ENCODE data around the gene ADGRL2. TPM values are rescaled to one million over a fixed set of nuclear protein-coding genes. Genes with fewer than 3 reads are reported as not detected.
A peak's percentile ranks its signal among the peaks of the same experiment; 100 is the strongest.

ADGRL2 gene
- polyA plus RNA-seq, 4 donors: 160 to 193 (median 173) TPM

GRCh38 chr1:81894867-81895266 is 94.1 kb downstream of the ADGRL2 start:
- no peak for DNase-seq (ENCODE audit: low read depth in 4 of 4, low spot score in 3 of 4)

GRCh38 chr1:81899214-81899821 is 98.6 kb downstream of the ADGRL2 start:
- no peak for DNase-seq (ENCODE audit: low read depth in 4 of 4, low spot score in 3 of 4)

GRCh38 chr1:81907575-81907974 is 106.8 kb downstream of the ADGRL2 start:
- DNase-seq (ENCODE audit: low read depth in 4 of 4, low spot score in 3 of 4): no peak

- DNase-seq (ENCODE audit: low read depth in 4 of 4, low spot score in 3 of 4): no peak
Observed at GRCh38 chr1:81912383-81912782, 111.6 kb downstream of the ADGRL2 start.

- no peak for DNase-seq (ENCODE audit: low read depth in 4 of 4, low spot score in 3 of 4)
Observed at GRCh38 chr1:81915937-81916336, 115.2 kb downstream of the ADGRL2 start.

- peak in 1 of 4 donors; percentile 13 for DNase-seq (ENCODE audit: low read depth in 4 of 4, low spot score in 3 of 4)
Observed at GRCh38 chr1:81920245-81920740, 119.6 kb downstream of the ADGRL2 start.

GRCh38 chr1:81920886-81921285 is 120.2 kb downstream of the ADGRL2 start:
- no peak for DNase-seq (ENCODE audit: low read depth in 4 of 4, low spot score in 3 of 4)

GRCh38 chr1:81921344-81921743 is 120.6 kb downstream of the ADGRL2 start:
- no peak for DNase-seq (ENCODE audit: low read depth in 4 of 4, low spot score in 3 of 4)

- no peak for DNase-seq (ENCODE audit: low read depth in 4 of 4, low spot score in 3 of 4)
Observed at GRCh38 chr1:81921851-81922462, 121.2 kb downstream of the ADGRL2 start.

GRCh38 chr1:81922955-81923354 is 122.2 kb downstream of the ADGRL2 start:
- DNase-seq (ENCODE audit: low read depth in 4 of 4, low spot score in 3 of 4): no peak

- DNase-seq (ENCODE audit: low read depth in 4 of 4, low spot score in 3 of 4): no peak
Observed at GRCh38 chr1:81929106-81929505, 128.4 kb downstream of the ADGRL2 start.

- no peak for DNase-seq (ENCODE audit: low read depth in 4 of 4, low spot score in 3 of 4)
Observed at GRCh38 chr1:81936853-81937252, 136.1 kb downstream of the ADGRL2 start.

GRCh38 chr1:81937791-81938450 is 137.2 kb downstream of the ADGRL2 start:
- no peak for DNase-seq (ENCODE audit: low read depth in 4 of 4, low spot score in 3 of 4)

- DNase-seq (ENCODE audit: low read depth in 4 of 4, low spot score in 3 of 4): no peak
Observed at GRCh38 chr1:81948495-81948894, 147.8 kb downstream of the ADGRL2 start.

GRCh38 chr1:81949421-81949820 is 148.7 kb downstream of the ADGRL2 start:
- no peak for DNase-seq (ENCODE audit: low read depth in 4 of 4, low spot score in 3 of 4)

GRCh38 chr1:81950037-81950436 is 149.3 kb downstream of the ADGRL2 start:
- no peak for DNase-seq (ENCODE audit: low read depth in 4 of 4, low spot score in 3 of 4)

- DNase-seq (ENCODE audit: low read depth in 4 of 4, low spot score in 3 of 4): no peak
Observed at GRCh38 chr1:81950591-81951244, 150.0 kb downstream of the ADGRL2 start.

GRCh38 chr1:81954534-81955020 is 153.8 kb downstream of the ADGRL2 start:
- DNase-seq (ENCODE audit: low read depth in 4 of 4, low spot score in 3 of 4): no peak

GRCh38 chr1:81967951-81968350 is 167.2 kb downstream of the ADGRL2 start:
- DNase-seq (ENCODE audit: low read depth in 4 of 4, low spot score in 3 of 4): no peak

GRCh38 chr1:81970416-81970815 is 169.7 kb downstream of the ADGRL2 start:
- DNase-seq (ENCODE audit: low read depth in 4 of 4, low spot score in 3 of 4): no peak

- DNase-seq (ENCODE audit: low read depth in 4 of 4, low spot score in 3 of 4): no peak
Observed at GRCh38 chr1:81974222-81974841, 173.6 kb downstream of the ADGRL2 start.

All from right renal pelvis (tissue), 4 donors.